Muscle layer of colon (tissue), 2 donors: Measurements from ENCODE around the gene EMC6.

Source experiments
- H3K27ac ChIP-seq: one replicate; pipeline ENCODE4 v1.7.0; 2013; ENCODE audit warnings: low read depth, mild to moderate bottlenecking, low read length, moderate library complexity
- H3K27me3 ChIP-seq, 2 donors: one replicate each; pipeline ENCODE4 v1.7.0; 2013; ENCODE audit warnings: low read length in 2 of 2, mild to moderate bottlenecking in 2 of 2; ENCODE audit not compliant: insufficient read depth in 2 of 2, control insufficient read depth in 1 of 2
- H3K36me3 ChIP-seq: one replicate; pipeline ENCODE4 v1.7.0; 2013; ENCODE audit warnings: mild to moderate bottlenecking, low read length; ENCODE audit not compliant: insufficient read depth
- H3K4me1 ChIP-seq: one replicate; pipeline ENCODE4 v1.7.0; 2013; ENCODE audit warnings: mild to moderate bottlenecking, low read length; ENCODE audit not compliant: insufficient read depth
- H3K4me3 ChIP-seq, 2 donors: one replicate each; pipeline ENCODE4 v1.7.0; 2013; ENCODE audit warnings: low read length in 2 of 2, low read depth in 1 of 2, mild to moderate bottlenecking in 1 of 2, moderate library complexity in 1 of 2
- H3K9ac ChIP-seq: one replicate; pipeline ENCODE4 v1.7.0; 2013; ENCODE audit warnings: low read length
- H3K9me3 ChIP-seq: one replicate; pipeline ENCODE4 v1.7.0; 2013; ENCODE audit warnings: mild to moderate bottlenecking, low read length
- donor health status: abdominal sarcoma.
- donor health status: Adenocarcinoma of cecum.

The EMC6 gene

DNA sequence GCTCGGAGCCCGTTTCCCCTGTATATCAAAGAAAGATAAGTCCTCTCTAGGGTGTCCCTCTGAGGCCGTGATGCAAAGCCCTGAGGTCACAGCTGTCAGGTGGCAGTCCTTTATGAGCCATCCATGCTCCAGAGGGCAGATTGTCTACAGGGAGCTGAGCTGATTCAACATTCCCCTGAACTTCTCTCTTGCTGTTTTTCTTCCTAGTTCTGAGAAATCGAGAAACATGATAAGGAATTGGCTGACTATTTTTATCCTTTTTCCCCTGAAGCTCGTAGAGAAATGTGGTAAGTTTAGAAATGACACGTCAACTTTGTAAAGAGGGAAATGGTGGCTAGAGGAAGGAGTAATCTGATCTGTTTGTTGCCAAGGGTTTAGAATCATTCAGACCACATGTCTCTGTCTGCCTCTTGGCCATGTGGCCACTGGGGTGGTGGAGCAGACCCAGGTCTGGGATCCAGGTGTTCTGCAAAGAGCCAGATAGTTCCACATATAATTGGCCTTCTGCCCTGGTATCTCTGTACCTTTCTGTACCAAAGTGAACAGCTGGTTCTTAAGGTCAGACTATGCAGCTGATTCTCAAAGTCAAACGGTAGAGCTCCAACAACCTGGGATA lies 28.5 kb upstream of the EMC6 start:
- no peak overlapping the region for H3K9ac ChIP-seq
- no peak overlapping the region for H3K27ac ChIP-seq
- no peaks in the 10 kb centered on the region for H3K27me3 ChIP-seq
- peaks cover 4% of the 10 kb centered on the region for H3K4me1 ChIP-seq
- H3K36me3 ChIP-seq = peaks cover 2% of the 10 kb centered on the region
- H3K9me3 ChIP-seq = no peaks in the 10 kb centered on the region
- H3K4me3 ChIP-seq = no peak overlapping the region

DNA sequence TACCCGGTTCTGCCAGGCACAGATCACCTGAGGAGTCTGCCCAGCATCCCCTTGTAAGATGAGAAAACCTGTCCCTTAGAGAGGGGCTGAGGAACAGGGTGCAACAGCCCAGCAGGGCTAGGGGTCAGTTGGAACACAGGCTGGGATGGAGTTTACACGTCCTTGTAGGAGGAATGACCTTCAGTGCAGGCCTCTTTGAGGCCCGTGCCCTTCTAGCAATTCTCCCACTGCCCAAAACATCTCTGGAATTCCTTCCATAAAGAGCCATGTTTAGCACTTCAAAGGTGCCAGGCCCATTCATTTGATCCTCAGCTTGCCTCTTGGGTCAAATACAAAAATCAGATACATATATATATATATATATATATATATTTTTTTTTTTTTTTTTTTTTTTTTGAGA lies 27.6 kb upstream of the EMC6 start:
- no peaks in the 10 kb centered on the region for H3K27me3 ChIP-seq
- no peak overlapping the region for H3K27ac ChIP-seq
- no peak overlapping the region for H3K4me3 ChIP-seq
- H3K9ac ChIP-seq = no peak overlapping the region
- H3K4me1 ChIP-seq = peaks cover 4% of the 10 kb centered on the region
- no peaks in the 10 kb centered on the region for H3K9me3 ChIP-seq
- H3K36me3 ChIP-seq = peaks cover 4% of the 10 kb centered on the region

DNA sequence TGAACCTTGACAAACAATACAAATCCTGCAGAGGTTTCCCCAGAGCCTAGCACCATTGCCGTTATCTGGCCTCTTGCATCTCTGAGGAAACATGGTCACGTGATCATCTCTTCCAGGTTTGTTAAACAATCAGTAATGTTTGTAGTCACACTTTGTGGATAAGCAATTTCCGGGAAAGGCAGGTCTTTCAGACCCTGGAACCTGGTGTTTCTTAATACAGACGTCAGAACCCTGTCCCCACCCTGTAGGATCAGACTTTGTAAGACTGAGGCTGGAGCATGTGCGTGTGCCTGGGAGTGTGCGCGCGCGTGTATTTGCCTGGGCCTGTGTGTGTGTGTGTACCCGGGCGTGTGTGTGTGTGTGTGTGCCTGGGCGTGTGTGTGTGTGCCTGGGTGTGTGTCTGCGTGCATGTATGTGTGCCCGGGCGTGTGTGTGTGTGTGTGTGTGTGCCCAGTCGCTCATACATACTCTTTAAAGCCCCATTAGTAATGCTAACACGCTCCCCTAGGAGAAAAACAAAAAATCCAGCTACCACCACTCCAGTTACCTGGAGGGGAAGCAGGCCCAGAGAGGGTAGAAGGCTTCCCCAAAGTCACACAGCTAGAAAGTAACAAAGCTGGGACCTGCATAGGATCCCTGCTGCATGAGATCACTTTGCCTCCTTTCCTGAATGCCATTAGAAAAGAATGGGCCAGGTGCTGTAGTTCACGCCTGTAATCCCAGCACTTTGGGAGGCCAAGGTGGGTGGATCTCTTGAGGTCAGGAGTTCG lies 26.7 kb upstream of the EMC6 start:
- H3K9ac ChIP-seq = no peak overlapping the region
- no peak overlapping the region for H3K4me3 ChIP-seq
- H3K9me3 ChIP-seq = no peaks in the 10 kb centered on the region
- H3K4me1 ChIP-seq = peaks cover 4% of the 10 kb centered on the region
- no peak overlapping the region for H3K27ac ChIP-seq
- no peaks in the 10 kb centered on the region for H3K27me3 ChIP-seq
- H3K36me3 ChIP-seq = peaks cover 4% of the 10 kb centered on the region

DNA sequence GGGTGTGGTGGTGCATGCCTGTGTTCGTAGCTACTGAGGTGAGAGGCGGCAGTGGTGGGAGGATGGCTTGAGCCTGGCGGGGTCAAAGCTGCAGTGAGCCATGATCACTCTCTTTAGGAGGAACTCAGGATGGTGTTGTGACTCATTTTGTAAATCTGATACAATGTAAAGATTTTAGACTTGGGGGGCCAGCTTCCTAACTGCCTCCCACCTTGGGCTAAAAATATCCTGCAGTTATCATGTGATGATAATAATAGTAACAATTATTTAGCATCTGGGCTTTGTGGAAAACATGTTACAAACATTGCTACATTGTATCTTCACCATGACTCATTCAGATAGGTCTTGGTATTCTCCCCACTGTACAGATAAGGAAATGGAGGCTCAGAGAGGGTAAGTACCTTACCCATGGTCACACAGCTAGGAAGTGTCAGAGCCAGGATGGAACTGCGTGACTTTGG lies 24.7 kb upstream of the EMC6 start:
- Histone ChIP-seq H3K4me3 (no peak overlapping the region), H3K36me3 (peaks cover 17% of the 10 kb centered on the region), H3K9me3 (no peaks in the 10 kb centered on the region), H3K27me3 (no peaks in the 10 kb centered on the region), H3K27ac (no peak overlapping the region), H3K9ac (no peak overlapping the region), H3K4me1 (no peaks in the 10 kb centered on the region)

DNA sequence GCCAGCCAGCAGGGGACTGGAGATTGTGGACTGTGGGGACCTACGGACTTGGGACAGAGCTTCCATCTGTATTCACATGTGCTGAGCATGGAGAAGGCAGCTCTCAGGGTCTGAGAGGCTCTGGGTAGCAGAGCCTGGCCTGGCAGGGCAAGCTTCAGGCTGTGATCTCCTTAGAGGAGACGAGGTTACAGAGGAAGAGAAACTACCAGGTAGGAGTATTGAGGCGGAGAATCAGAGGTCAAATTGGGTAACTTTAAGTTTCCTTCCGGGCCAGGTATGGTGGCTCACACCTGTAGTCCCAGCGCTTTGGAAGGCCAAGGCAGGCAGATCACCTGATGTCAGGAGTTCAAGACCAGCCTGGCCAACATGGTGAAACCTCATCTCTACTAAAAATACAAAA lies 23.3 kb upstream of the EMC6 start:
- H3K4me1 ChIP-seq = no peaks in the 10 kb centered on the region
- H3K9ac ChIP-seq = no peak overlapping the region
- H3K36me3 ChIP-seq = peaks cover 21% of the 10 kb centered on the region
- no peaks in the 10 kb centered on the region for H3K9me3 ChIP-seq
- no peaks in the 10 kb centered on the region for H3K27me3 ChIP-seq
- no peak overlapping the region for H3K4me3 ChIP-seq
- no peak overlapping the region for H3K27ac ChIP-seq

DNA sequence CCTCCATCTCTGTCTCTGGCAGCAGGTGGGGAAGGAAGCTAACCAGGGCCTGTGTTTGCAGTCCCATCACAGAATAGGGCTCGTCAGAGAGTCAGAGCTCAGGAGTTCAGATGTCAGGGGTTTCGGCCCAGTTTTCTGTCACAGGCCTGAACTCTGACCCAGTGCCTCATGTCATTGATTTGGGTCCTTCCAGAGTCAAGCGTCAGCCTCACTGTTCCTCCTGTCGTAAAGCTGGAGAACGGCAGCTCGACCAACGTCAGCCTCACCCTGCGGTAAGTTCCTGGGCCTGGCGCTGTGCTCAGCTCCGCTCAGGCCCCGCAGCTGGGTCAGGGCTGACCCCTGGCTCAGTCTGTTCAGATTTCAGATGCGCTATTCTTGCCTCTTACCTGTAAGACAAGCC lies 21.4 kb upstream of the EMC6 start:
- Histone ChIP-seq H3K9ac (no peak overlapping the region), H3K27ac (no peak overlapping the region), H3K27me3 (no peaks in the 10 kb centered on the region), H3K4me3 (no peak overlapping the region), H3K4me1 (no peaks in the 10 kb centered on the region), H3K9me3 (no peaks in the 10 kb centered on the region), H3K36me3 (peaks cover 21% of the 10 kb centered on the region)

DNA sequence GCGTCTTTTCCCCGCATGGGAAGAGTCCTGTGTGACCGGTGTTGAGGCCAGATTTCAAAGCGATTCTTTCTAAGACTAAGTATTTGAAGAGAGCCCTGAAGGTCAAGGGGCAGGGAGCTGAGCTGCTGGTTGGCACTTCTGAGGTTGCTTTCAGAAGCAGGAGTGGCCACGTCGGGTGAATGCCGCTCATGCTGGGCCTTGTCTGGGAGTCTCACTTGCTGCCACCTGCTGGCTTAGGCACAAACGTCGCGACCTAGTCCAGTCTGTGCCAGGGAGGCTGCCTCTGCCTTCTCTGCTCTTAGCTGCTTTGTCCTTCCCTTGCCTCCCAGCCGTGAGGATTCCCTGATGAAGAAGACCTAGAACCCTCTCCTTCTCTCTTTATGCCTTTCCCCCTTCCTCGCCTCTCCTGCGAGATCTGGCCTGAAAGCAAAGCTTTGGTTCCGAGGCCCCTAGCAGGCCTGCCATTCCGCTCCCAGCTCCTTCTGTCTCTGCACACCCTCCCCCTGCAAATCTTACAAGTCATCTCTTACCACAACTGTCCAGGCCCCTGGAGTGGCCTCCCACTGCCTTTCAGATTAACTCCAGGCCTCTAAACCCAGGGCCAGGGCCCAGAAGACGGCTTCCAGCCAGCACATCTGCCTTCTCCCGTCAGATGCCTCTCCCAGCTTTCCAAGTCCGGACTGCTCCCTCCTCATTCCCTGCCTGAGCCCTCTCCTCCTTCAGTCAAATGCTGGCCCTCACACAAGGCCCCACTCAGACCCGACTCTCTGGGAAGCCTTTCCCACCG lies 20.6 kb upstream of the EMC6 start:
- Histone ChIP-seq H3K4me3 (no peak overlapping the region), H3K4me1 (no peaks in the 10 kb centered on the region), H3K27ac (no peak overlapping the region), H3K9me3 (no peaks in the 10 kb centered on the region), H3K36me3 (peaks cover 21% of the 10 kb centered on the region), H3K9ac (no peak overlapping the region), H3K27me3 (no peaks in the 10 kb centered on the region)

DNA sequence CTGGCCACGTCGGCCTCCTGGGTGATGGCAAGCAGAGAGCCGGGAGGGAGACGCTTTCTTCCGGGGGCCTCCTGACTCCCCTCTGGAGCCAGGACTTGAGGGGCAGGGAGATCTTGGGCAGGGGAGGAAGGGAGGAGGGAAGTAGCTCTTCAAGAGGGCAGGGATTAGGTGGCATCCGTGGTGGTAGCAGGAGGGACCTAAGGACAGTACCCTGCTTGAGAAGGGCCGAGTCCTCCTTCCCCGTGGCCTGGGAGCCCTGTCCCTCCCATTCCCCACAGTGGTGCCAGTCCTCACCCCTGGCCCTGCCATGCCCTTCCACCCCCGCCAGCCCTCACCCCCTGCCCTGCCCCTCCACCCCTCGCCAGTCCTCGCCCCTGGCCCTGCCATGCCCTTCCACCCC lies 12.8 kb upstream of the EMC6 start:
- Histone ChIP-seq H3K27ac (no peak overlapping the region), H3K9me3 (no peaks in the 10 kb centered on the region), H3K27me3 (no peaks in the 10 kb centered on the region), H3K4me1 (peaks cover 16% of the 10 kb centered on the region), H3K36me3 (no peaks in the 10 kb centered on the region), H3K4me3 (no peak overlapping the region), H3K9ac (no peak overlapping the region)

DNA sequence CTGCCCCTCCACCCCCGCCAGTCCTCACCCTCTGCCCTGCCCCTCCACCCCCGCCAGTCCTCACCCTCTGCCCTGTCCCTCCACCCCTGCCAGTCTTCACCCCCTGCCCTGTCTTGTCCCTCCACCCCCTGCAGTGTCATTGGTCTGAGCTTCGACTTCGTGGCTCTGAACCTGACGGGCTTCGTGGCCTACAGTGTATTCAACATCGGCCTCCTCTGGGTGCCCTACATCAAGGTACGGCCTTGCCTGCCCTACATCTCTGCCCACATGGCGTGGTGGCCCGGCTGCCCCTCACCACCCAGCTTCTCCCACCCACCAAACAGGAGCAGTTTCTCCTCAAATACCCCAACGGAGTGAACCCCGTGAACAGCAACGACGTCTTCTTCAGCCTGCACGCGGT lies 12.3 kb upstream of the EMC6 start:
- Histone ChIP-seq H3K9ac (no peak overlapping the region), H3K4me1 (peaks cover 16% of the 10 kb centered on the region), H3K36me3 (no peaks in the 10 kb centered on the region), H3K4me3 (no peak overlapping the region), H3K27ac (no peak overlapping the region), H3K9me3 (no peaks in the 10 kb centered on the region), H3K27me3 (no peaks in the 10 kb centered on the region)

DNA sequence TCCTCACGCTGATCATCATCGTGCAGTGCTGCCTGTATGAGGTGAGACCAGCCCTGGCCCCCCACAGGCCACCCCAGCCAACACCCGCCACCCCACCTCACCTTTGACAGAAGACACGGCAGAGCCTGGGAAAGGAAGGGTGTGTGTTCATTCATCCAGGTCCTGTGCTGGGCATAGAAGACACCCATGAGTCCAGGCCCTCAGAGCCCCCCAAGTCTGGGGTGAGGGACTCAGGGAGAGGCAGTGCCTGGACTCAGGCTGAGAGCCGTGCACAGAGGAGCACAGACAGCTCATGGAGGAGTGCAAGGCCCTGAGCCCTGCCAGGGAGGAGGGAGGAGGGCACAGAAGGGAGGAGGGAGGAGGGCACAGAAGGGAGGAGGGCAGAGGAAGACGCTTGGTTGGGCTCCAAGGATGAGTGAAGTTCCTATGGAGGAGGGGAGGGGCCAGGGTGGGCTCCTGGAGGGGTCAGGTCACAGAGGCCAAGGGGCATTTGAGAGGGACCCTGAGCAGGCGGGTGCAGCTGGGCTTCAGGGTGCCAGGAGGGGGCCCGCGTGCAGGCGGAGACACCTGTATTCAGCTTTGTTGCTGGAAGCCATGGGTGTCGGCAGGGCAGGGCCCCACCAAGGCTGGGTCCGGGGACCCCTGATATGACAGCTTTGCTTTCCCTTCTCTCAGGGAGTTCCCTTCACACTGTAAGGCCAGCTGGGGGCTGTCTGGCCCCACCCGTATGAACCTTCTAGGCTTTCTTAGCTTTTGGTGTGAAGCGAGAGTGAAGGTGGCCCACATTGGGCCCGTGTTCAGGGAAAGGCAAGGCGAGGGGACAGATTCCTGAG lies 11.6 kb upstream of the EMC6 start:
- H3K27me3 ChIP-seq = no peaks in the 10 kb centered on the region
- no peak overlapping the region for H3K27ac ChIP-seq
- peaks cover 16% of the 10 kb centered on the region for H3K4me1 ChIP-seq
- no peak overlapping the region for H3K4me3 ChIP-seq
- no peak overlapping the region for H3K9ac ChIP-seq
- no peaks in the 10 kb centered on the region for H3K9me3 ChIP-seq
- no peaks in the 10 kb centered on the region for H3K36me3 ChIP-seq

DNA sequence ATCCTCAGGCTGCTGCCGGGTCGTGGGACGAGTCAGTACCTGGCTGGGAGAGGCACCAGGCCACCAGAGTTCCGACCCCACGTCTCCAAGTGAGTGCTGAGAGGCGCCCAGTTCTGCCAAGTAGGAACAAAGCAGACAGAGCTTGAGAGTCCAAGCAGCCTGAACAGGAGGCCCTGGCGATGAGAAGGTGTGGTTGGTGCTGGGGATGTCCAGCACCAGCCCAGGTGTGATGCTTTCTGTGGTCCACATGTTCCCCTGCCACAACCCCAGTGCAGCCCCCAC lies 11.1 kb upstream of the EMC6 start:
- no peak overlapping the region for H3K9ac ChIP-seq
- H3K36me3 ChIP-seq = no peaks in the 10 kb centered on the region
- H3K27ac ChIP-seq = no peak overlapping the region
- H3K4me1 ChIP-seq = peaks cover 16% of the 10 kb centered on the region
- no peak overlapping the region for H3K4me3 ChIP-seq
- no peaks in the 10 kb centered on the region for H3K9me3 ChIP-seq
- H3K27me3 ChIP-seq = no peaks in the 10 kb centered on the region
